Neural cell (in vitro differentiated cells): Measurements from ENCODE around the gene IGSF21. TPM values are rescaled to one million over a fixed set of nuclear protein-coding genes. Genes with fewer than 3 reads are reported as not detected.

Experiments
- H2AFZ ChIP-seq: fragments of 200-600, 300-800 bp; sonication (generic), shearing (Covaris generic); 2 replicates; pipeline ENCODE4 v1.6.0; 2014; ENCODE audit warnings: low read depth, mild to moderate bottlenecking, antibody characterized with exemption, low read length, moderate library complexity
- H3F3A ChIP-seq: fragments of 200-600 bp; shearing (Covaris generic); 2 replicates; pipeline ENCODE4 v1.6.1; 2016; ENCODE audit warnings: mild to moderate bottlenecking, moderate library complexity, mixed read lengths, antibody characterized with exemption, low read length; ENCODE audit not compliant: insufficient read depth, poor library complexity, severe bottlenecking
- H3K27ac ChIP-seq: fragments of 200-600, 300-800 bp; sonication (generic), shearing (Covaris generic); 2 replicates; pipeline ENCODE4 v1.5.1; 2014; ENCODE audit warnings: mild to moderate bottlenecking, low read length, moderate library complexity
- H3K27me3 ChIP-seq: fragments of 300-800, 200-600 bp; sonication (generic), shearing (Covaris generic); 2 replicates; pipeline ENCODE4 v1.6.0; 2014; ENCODE audit warnings: mild to moderate bottlenecking, low read depth, low read length, moderate library complexity; ENCODE audit not compliant: insufficient read depth
- H3K36me3 ChIP-seq: fragments of 300-800, 200-600 bp; sonication (generic), shearing (Covaris generic); 2 replicates; pipeline ENCODE4 v1.5.1; 2014; ENCODE audit warnings: mild to moderate bottlenecking, antibody characterized with exemption, low read length, moderate library complexity; ENCODE audit not compliant: insufficient read depth
- H3K4me2 ChIP-seq: fragments of 300-800, 200-600 bp; sonication (generic), shearing (Covaris generic); 2 replicates; pipeline ENCODE4 v1.6.0; 2014; ENCODE audit warnings: mild to moderate bottlenecking, low read length
- H3K4me3 ChIP-seq: fragments of 300-800, 200-600 bp; sonication (generic), shearing (Covaris generic); 2 replicates; pipeline ENCODE4 v1.5.1; 2014; ENCODE audit warnings: mild to moderate bottlenecking, low read length, moderate library complexity
- H3K79me2 ChIP-seq: fragments of 200-600 bp; shearing (Covaris generic); replicated peaks from 2 replicates; pipeline ENCODE4 v1.6.0; 2014; ENCODE audit warnings: mild to moderate bottlenecking, low read length, moderate library complexity; ENCODE audit not compliant: insufficient read depth
- H3K9ac ChIP-seq: fragments of 300-800, 200-600 bp; sonication (generic), shearing (Covaris generic); 2 replicates; pipeline ENCODE4 v1.6.1; 2016; ENCODE audit warnings: mild to moderate bottlenecking, low read length, mixed read lengths
- H3K9me2 ChIP-seq: fragments of 200-600 bp; shearing (Covaris generic); 2 replicates; pipeline ENCODE4 v1.6.1; 2016; ENCODE audit warnings: mild to moderate bottlenecking, low read length, mixed read lengths; ENCODE audit not compliant: insufficient read depth
- H3K9me3 ChIP-seq: fragments of 200-600, 300-800 bp; sonication (generic), shearing (Covaris generic); 2 replicates; pipeline ENCODE4 v1.6.1; 2016; ENCODE audit warnings: mild to moderate bottlenecking, mixed run types, low read length, moderate library complexity, mixed read lengths
- H4K20me1 ChIP-seq: fragments of 200-600 bp; shearing (Covaris generic); 2 replicates; pipeline ENCODE4 v1.6.1; 2016; ENCODE audit warnings: mild to moderate bottlenecking, mixed run types; ENCODE audit not compliant: insufficient read depth
- EP300 ChIP-seq: fragments of 450-650 bp; conservative IDR thresholded peaks from 2 replicates; pipeline ENCODE4 v1.6.1; 2014; ENCODE audit warnings: antibody characterized with exemption, mild to moderate bottlenecking, moderate library complexity; ENCODE audit not compliant: poor library complexity, severe bottlenecking
- EZH2 ChIP-seq: fragments of 200-600, 300-800 bp; shearing (Covaris generic), sonication (generic); IDR thresholded peaks from 2 replicates; pipeline ENCODE4 v1.6.1; 2014; ENCODE audit warnings: antibody characterized with exemption, low read length, borderline replicate concordance, mild to moderate bottlenecking; ENCODE audit not compliant: insufficient read depth, poor library complexity, severe bottlenecking
- MXI1 ChIP-seq: fragments of 450-650 bp; conservative IDR thresholded peaks from 2 replicates; pipeline ENCODE4 v1.6.1; 2014; ENCODE audit warnings: antibody characterized with exemption, mild to moderate bottlenecking; ENCODE audit not compliant: poor library complexity, severe bottlenecking
- POLR2AphosphoS5 ChIP-seq: IDR thresholded peaks from 2 replicates; pipeline ENCODE4 v1.6.1; 2012
- RAD21 ChIP-seq: fragments of 450-650 bp; conservative IDR thresholded peaks from 2 replicates; pipeline ENCODE4 v1.6.1; 2014; ENCODE audit warnings: antibody characterized with exemption, mild to moderate bottlenecking, moderate library complexity
- REST ChIP-seq: IDR thresholded peaks from 2 replicates; pipeline ENCODE4 v1.6.1; 2012; ENCODE audit warnings: borderline replicate concordance
- SMC3 ChIP-seq: fragments of 450-650 bp; conservative IDR thresholded peaks from 2 replicates; pipeline ENCODE4 v1.6.1; 2014; ENCODE audit warnings: antibody characterized with exemption, mild to moderate bottlenecking, moderate library complexity; ENCODE audit not compliant: poor library complexity
- TAF1 ChIP-seq: IDR thresholded peaks from 2 replicates; pipeline ENCODE4 v1.6.1; 2012; ENCODE audit warnings: low read depth
- polyA plus RNA-seq: library from polyadenylated mRNA; depleted of rRNA; stranded (reverse); fragments of >200 nt; gene quantifications from 2 replicates; pipeline ENCODE4 v1.2.3, GENCODE V29; 2014
- TF ChIP-seq, protein P1 (sequence below): fragments of 450-650 bp; IDR thresholded peaks from 2 replicates; pipeline ENCODE4 v1.5.1; 2014; ENCODE audit warnings: antibody characterized with exemption, mild to moderate bottlenecking, moderate library complexity; ENCODE audit not compliant: poor library complexity, severe bottlenecking

Gene IGSF21
- polyA plus RNA-seq, 1 donor from 2014 or later = 2.4 TPM

DNA sequence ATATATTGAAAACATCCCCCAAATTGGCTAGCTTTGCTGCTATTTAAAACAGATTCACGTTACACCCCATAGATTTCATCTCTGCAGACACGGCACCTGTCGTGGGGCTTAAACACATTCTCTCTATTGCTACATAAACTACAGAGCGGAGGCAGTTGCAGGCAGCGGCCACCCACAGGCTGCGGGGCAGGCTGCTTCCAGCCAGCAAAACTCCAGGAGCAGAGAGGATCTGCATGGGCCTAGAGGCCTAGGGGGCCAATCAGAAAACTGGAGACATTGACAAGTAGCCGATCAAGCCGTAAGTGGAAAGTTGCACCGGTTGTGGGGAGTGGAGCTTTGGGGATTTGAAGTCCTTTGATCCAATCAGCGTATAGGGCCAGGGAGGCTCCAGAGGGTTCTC, 244.1 kb downstream of the IGSF21 start:
- H3K36me3 ChIP-seq = no peaks in the 10 kb centered on the region
- H3K9ac ChIP-seq = no peak overlapping the region
- H3K79me2 ChIP-seq = no peaks in the 10 kb centered on the region
- no peaks in the 10 kb centered on the region for H3K9me3 ChIP-seq
- H3F3A ChIP-seq = no peaks in the 10 kb centered on the region
- H3K27ac ChIP-seq = no peak overlapping the region
- no peaks in the 10 kb centered on the region for H3K27me3 ChIP-seq
- no peak overlapping the region for H3K4me2 ChIP-seq
- no peak for TF ChIP-seq EZH2
- TF ChIP-seq REST = no peak
- TF ChIP-seq, protein P1, sequence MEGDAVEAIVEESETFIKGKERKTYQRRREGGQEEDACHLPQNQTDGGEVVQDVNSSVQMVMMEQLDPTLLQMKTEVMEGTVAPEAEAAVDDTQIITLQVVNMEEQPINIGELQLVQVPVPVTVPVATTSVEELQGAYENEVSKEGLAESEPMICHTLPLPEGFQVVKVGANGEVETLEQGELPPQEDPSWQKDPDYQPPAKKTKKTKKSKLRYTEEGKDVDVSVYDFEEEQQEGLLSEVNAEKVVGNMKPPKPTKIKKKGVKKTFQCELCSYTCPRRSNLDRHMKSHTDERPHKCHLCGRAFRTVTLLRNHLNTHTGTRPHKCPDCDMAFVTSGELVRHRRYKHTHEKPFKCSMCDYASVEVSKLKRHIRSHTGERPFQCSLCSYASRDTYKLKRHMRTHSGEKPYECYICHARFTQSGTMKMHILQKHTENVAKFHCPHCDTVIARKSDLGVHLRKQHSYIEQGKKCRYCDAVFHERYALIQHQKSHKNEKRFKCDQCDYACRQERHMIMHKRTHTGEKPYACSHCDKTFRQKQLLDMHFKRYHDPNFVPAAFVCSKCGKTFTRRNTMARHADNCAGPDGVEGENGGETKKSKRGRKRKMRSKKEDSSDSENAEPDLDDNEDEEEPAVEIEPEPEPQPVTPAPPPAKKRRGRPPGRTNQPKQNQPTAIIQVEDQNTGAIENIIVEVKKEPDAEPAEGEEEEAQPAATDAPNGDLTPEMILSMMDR = no peak
- no peak for TF ChIP-seq SMC3
- no peak for TF ChIP-seq EP300
- TF ChIP-seq POLR2AphosphoS5 = no peak
- TF ChIP-seq MXI1 = no peak
- no peak overlapping the region for H2AFZ ChIP-seq
- H3K4me3 ChIP-seq = no peak overlapping the region
- H3K9me2 ChIP-seq = no peaks in the 10 kb centered on the region
- no peaks in the 10 kb centered on the region for H4K20me1 ChIP-seq

- no peak overlapping the region for H3K4me3 ChIP-seq
- no peaks in the 10 kb centered on the region for H3K27me3 ChIP-seq
- no peak overlapping the region for H3K27ac ChIP-seq
- TF ChIP-seq EP300 = no peak
- TF ChIP-seq SMC3 = no peak
- TF ChIP-seq EZH2 = no peak
- H3K36me3 ChIP-seq = no peaks in the 10 kb centered on the region
- no peaks in the 10 kb centered on the region for H3F3A ChIP-seq
- no peak overlapping the region for H2AFZ ChIP-seq
- no peaks in the 10 kb centered on the region for H3K79me2 ChIP-seq
- H4K20me1 ChIP-seq = no peaks in the 10 kb centered on the region
- no peak overlapping the region for H3K4me2 ChIP-seq
- no peaks in the 10 kb centered on the region for H3K9me3 ChIP-seq
- H3K9ac ChIP-seq = no peak overlapping the region
- no peaks in the 10 kb centered on the region for H3K9me2 ChIP-seq
These were observed 245.2 kb downstream of the IGSF21 start for GRCh38 chr1:18352636-18353265.

GRCh38 chr1:18353528-18353927, 245.9 kb downstream of the IGSF21 start:
- TF ChIP-seq EZH2 = no peak
- no peak for TF ChIP-seq TAF1
- no peak for TF ChIP-seq RAD21
- TF ChIP-seq POLR2AphosphoS5 = no peak
- no peak for TF ChIP-seq SMC3
- no peak for TF ChIP-seq REST
- no peak for TF ChIP-seq MXI1
- TF ChIP-seq, protein P1 = no peak
- TF ChIP-seq EP300 = no peak
- Histone ChIP-seq H2AFZ (no peak overlapping the region), H3K9ac (no peak overlapping the region), H3K4me2 (no peak overlapping the region), H4K20me1 (no peaks in the 10 kb centered on the region), H3K27me3 (no peaks in the 10 kb centered on the region), H3K79me2 (no peaks in the 10 kb centered on the region), H3K9me3 (no peaks in the 10 kb centered on the region), H3F3A (no peaks in the 10 kb centered on the region), H3K4me3 (no peak overlapping the region), H3K36me3 (no peaks in the 10 kb centered on the region), H3K27ac (no peak overlapping the region), H3K9me2 (no peaks in the 10 kb centered on the region)
